WTC11 (cell line): ENCODE measurements around the gene ADGB. TPM values are rescaled to one million over a fixed set of nuclear protein-coding genes. Genes with fewer than 3 reads are reported as not detected.

Experiments
- ATAC-seq: fragments of 200-7000 bp; cut with Tn5 transposase; 2 replicates; pipeline ENCODE4 v1.10.0; 2021; ENCODE audit warnings: mild to moderate bottlenecking, moderate library complexity
- CTCF ChIA-PET: fragments of 300-600 bp; sonication (Branson Sonifier 250); formaldehyde crosslinking; loops from one replicate; lab custom pipeline; 2021; ENCODE audit warnings: antibody characterized with exemption; lab: Charles Lee
- POLR2A ChIA-PET: fragments of 350-600 bp; sonication (Branson Sonifier 250); formaldehyde crosslinking; loops from one replicate; lab custom pipeline; 2021; ENCODE audit warnings: antibody characterized with exemption; lab: Charles Lee
- DNase-seq: peaks from one replicate; pipeline ENCODE4 v3.0.0; 2021; ENCODE audit warnings: low spot score
- H3K27ac Mint-ChIP-seq: 2 replicates; pipeline ENCODE4 v1.8.0; 2021; ENCODE audit warnings: mixed read lengths
- H3K27me3 Mint-ChIP-seq: 2 replicates; pipeline ENCODE4 v1.8.0; 2021; ENCODE audit warnings: low read depth, mild to moderate bottlenecking, moderate library complexity, mixed read lengths
- H3K36me3 Mint-ChIP-seq: 2 replicates; pipeline ENCODE4 v1.8.0; 2021; ENCODE audit warnings: mixed read lengths
- H3K4me1 Mint-ChIP-seq: 2 replicates; pipeline ENCODE4 v1.8.0; 2022; ENCODE audit warnings: mixed read lengths
- H3K4me3 Mint-ChIP-seq: 2 replicates; pipeline ENCODE4 v1.8.0; 2021; ENCODE audit warnings: mild to moderate bottlenecking, moderate library complexity, mixed read lengths
- H3K9me3 Mint-ChIP-seq: 2 replicates; pipeline ENCODE4 v1.8.0; 2021; ENCODE audit warnings: mixed read lengths
- ARID4B ChIP-seq: sonication (generic); formaldehyde crosslinking; IDR thresholded peaks from 2 replicates; pipeline ENCODE4 v1.8.0; 2023; ENCODE audit warnings: missing genetic modification reagents, mild to moderate bottlenecking, borderline replicate concordance
- ATF1 ChIP-seq: sonication (generic); formaldehyde crosslinking; IDR thresholded peaks from 2 replicates; pipeline ENCODE4 v1.8.1; 2023; ENCODE audit warnings: mild to moderate bottlenecking, moderate library complexity, missing genetic modification reagents
- CDX4 ChIP-seq: fragments of 250-450 bp; sonication (Bioruptor Pico); IDR thresholded peaks from 2 replicates; pipeline ENCODE4 v1.9.0; 2021; ENCODE audit warnings: moderate library complexity, mild to moderate bottlenecking, inconsistent platforms, borderline replicate concordance
- CREM ChIP-seq: sonication (generic); formaldehyde crosslinking; IDR thresholded peaks from 2 replicates; pipeline ENCODE4 v1.8.1; 2022; ENCODE audit warnings: mild to moderate bottlenecking, missing genetic modification reagents, moderate library complexity
- E2F4 ChIP-seq: sonication (generic); formaldehyde crosslinking; IDR thresholded peaks from 2 replicates; pipeline ENCODE4 v1.8.1; 2022; ENCODE audit warnings: low read depth, mild to moderate bottlenecking, moderate library complexity, missing genetic modification reagents, borderline replicate concordance
- GRHL2 ChIP-seq: fragments of 250-450 bp; sonication (Bioruptor Pico); IDR thresholded peaks from 2 replicates; pipeline ENCODE4 v1.8.0; 2022; ENCODE audit warnings: mild to moderate bottlenecking, moderate library complexity; ENCODE audit not compliant: insufficient replicate concordance, severe bottlenecking
- JUN ChIP-seq: sonication (generic); formaldehyde crosslinking; IDR thresholded peaks from 2 replicates; pipeline ENCODE4 v1.8.0; 2023; ENCODE audit warnings: mild to moderate bottlenecking, missing genetic modification reagents
- MAX ChIP-seq: sonication (generic); formaldehyde crosslinking; IDR thresholded peaks from 2 replicates; pipeline ENCODE4 v1.8.0; 2022; ENCODE audit warnings: mild to moderate bottlenecking, missing genetic modification reagents
- MXD4 ChIP-seq: fragments of 250-450 bp; sonication (Bioruptor Pico); IDR thresholded peaks from 2 replicates; pipeline ENCODE4 v1.8.0; 2021; ENCODE audit warnings: mild to moderate bottlenecking, moderate library complexity, borderline replicate concordance
- MYBL2 ChIP-seq: sonication (generic); formaldehyde crosslinking; IDR thresholded peaks from 2 replicates; pipeline ENCODE4 v1.8.1; 2023; ENCODE audit warnings: mild to moderate bottlenecking, moderate library complexity, missing genetic modification reagents
- NFATC4 ChIP-seq: fragments of 250-450 bp; sonication (Bioruptor Pico); IDR thresholded peaks from 2 replicates; pipeline ENCODE4 v1.9.0; 2021; ENCODE audit warnings: mild to moderate bottlenecking
- NR1H2 ChIP-seq: sonication (generic); formaldehyde crosslinking; IDR thresholded peaks from 2 replicates; pipeline ENCODE4 v1.9.0; 2021; ENCODE audit warnings: mild to moderate bottlenecking, moderate library complexity, missing genetic modification reagents
- OVOL2 ChIP-seq: fragments of 250-450 bp; sonication (Bioruptor Pico); IDR thresholded peaks from 2 replicates; pipeline ENCODE4 v1.9.0; 2021; ENCODE audit warnings: mild to moderate bottlenecking, borderline replicate concordance
- PRDM15 ChIP-seq: sonication (generic); formaldehyde crosslinking; IDR thresholded peaks from 2 replicates; pipeline ENCODE4 v1.8.0; 2022; ENCODE audit warnings: missing genetic modification reagents
- RORB ChIP-seq: fragments of 250-450 bp; sonication (Bioruptor Pico); IDR thresholded peaks from 2 replicates; pipeline ENCODE4 v1.9.0; 2021; ENCODE audit warnings: mild to moderate bottlenecking
- STAT6 ChIP-seq: sonication (generic); formaldehyde crosslinking; conservative IDR thresholded peaks from 2 replicates; pipeline ENCODE4 v1.8.1; 2023; ENCODE audit warnings: mild to moderate bottlenecking, low read depth, missing genetic modification reagents, moderate library complexity
- ZBTB43 ChIP-seq: sonication (generic); formaldehyde crosslinking; IDR thresholded peaks from 2 replicates; pipeline ENCODE4 v1.8.1; 2023; ENCODE audit warnings: mild to moderate bottlenecking, missing genetic modification reagents
- ZMAT4 ChIP-seq: fragments of 250-450 bp; sonication (Bioruptor Pico); IDR thresholded peaks from 2 replicates; pipeline ENCODE4 v1.9.0; 2021; ENCODE audit warnings: mild to moderate bottlenecking
- ZNF219 ChIP-seq: sonication (generic); formaldehyde crosslinking; IDR thresholded peaks from 2 replicates; pipeline ENCODE4 v1.8.0; 2023; ENCODE audit warnings: missing genetic modification reagents, mild to moderate bottlenecking, borderline replicate concordance
- ZNF281 ChIP-seq: sonication (generic); formaldehyde crosslinking; IDR thresholded peaks from 2 replicates; pipeline ENCODE4 v1.8.0; 2023; ENCODE audit warnings: mild to moderate bottlenecking, missing genetic modification reagents
- total RNA-seq: library from RNA; stranded (reverse); gene quantifications from 3 replicates; pipeline ENCODE4 v1.2.3, GENCODE V29; 2021

The ADGB gene
- total RNA-seq, 1 experiment from 2014 or later = not detected

- H3K36me3 Mint-ChIP-seq = peaks cover 9% of the 10 kb centered on the region
- H3K4me1 Mint-ChIP-seq = peaks cover 8% of the 10 kb centered on the region
- no peak for ATAC-seq
- CTCF ChIA-PET = no interaction called here
- no peak for DNase-seq
- no peaks in the 10 kb centered on the region; the same call in 1 of the 2 replicates for H3K27me3 Mint-ChIP-seq
- H3K27ac Mint-ChIP-seq = no peak overlapping the region
- POLR2A ChIA-PET = no interaction called here
- no peak for TF ChIP-seq MXD4 (CRISPR knock-in tag)
- no peak for TF ChIP-seq NFATC4 (CRISPR knock-in tag)
- no peak for TF ChIP-seq ZMAT4 (CRISPR knock-in tag)
- TF ChIP-seq MAX = no peak
- TF ChIP-seq OVOL2 (CRISPR knock-in tag) = no peak
- TF ChIP-seq ATF1 (CRISPR knock-in tag) = no peak
- no peak for TF ChIP-seq CDX4
- no peak for TF ChIP-seq ARID4B (CRISPR knock-in tag)
- no peak for TF ChIP-seq ZBTB43 (CRISPR knock-in tag)
- no peak for TF ChIP-seq RORB (CRISPR knock-in tag)
- TF ChIP-seq JUN (CRISPR knock-in tag) = no peak
- TF ChIP-seq CREM = no peak
- TF ChIP-seq PRDM15 (CRISPR knock-in tag) = no peak
- no peak for TF ChIP-seq ZNF219
- TF ChIP-seq ZNF281 (CRISPR knock-in tag) = no peak
- no peak for TF ChIP-seq E2F4
- no peak for TF ChIP-seq GRHL2 (CRISPR knock-in tag)
- TF ChIP-seq MYBL2 (CRISPR knock-in tag) = no peak
- no peak for TF ChIP-seq STAT6 (CRISPR knock-in tag)
- no peak for TF ChIP-seq NR1H2
- H3K4me3 Mint-ChIP-seq = no peak overlapping the region
- peaks cover 25% of the 10 kb centered on the region for H3K9me3 Mint-ChIP-seq
Observed at GRCh38 chr6:146850981-146851380, 252.2 kb downstream of the ADGB start.
